AG09309 (cell line): ENCODE results near the gene NAV2.
A peak's percentile ranks its signal among the peaks of the same experiment; 100 is the strongest.

ENCODE experiments used
- DNase-seq: peaks from one replicate; pipeline ENCODE4 v3.0.0-alpha.2; 2010; ENCODE audit warnings: low read depth
- H3K4me3 ChIP-seq: 2 replicates; pipeline ENCODE4 v1.5.1; 2011; ENCODE audit warnings: mild to moderate bottlenecking, low read depth, low read length, moderate library complexity; ENCODE audit not compliant: control insufficient read depth
- CTCF ChIP-seq: IDR thresholded peaks from 2 replicates; pipeline ENCODE4 v1.5.1; 2011; ENCODE audit warnings: mild to moderate bottlenecking, low read depth, low read length, inconsistent platforms; ENCODE audit not compliant: insufficient read depth, control insufficient read depth; ENCODE audit errors: missing control alignments

Gene NAV2

GRCh38 chr11:20032127-20032526, 319.5 kb downstream of the NAV2 start:
- H3K4me3 ChIP-seq = no peak overlapping the region
- no peak for TF ChIP-seq CTCF
- DNase-seq = no peak

GRCh38 chr11:20032577-20033260, 320.1 kb downstream of the NAV2 start:
- no peak for TF ChIP-seq CTCF
- DNase-seq = no peak
- H3K4me3 ChIP-seq = no peak overlapping the region

- no peak for DNase-seq
- H3K4me3 ChIP-seq = no peak overlapping the region
- TF ChIP-seq CTCF = no peak
Measured at GRCh38 chr11:20033806-20034205, 321.2 kb downstream of the NAV2 start.

DNA sequence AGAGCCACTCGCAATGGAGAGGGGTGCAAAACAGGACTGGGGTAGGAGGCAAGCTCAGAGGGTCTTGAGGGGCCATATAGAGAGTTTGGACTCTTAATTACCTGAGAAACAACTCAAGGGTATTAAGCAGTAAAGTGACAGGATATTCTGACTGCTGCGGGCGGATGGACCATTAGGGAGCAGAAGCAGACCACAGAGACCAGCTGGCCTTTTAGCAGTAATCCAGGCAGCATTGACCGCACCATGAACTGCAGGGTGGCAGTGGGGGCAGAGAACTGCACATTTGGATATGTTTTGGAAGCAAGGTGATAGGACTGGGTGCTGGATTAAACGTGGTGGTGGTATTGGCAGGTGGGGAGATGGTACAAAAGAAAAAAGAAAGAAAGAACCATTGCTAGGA, 322.3 kb downstream of the NAV2 start:
- TF ChIP-seq CTCF = no peak
- no peak for DNase-seq

GRCh38 chr11:20035375-20035700, 322.7 kb downstream of the NAV2 start:
- no peak for DNase-seq
- no peak for TF ChIP-seq CTCF
- no peak overlapping the region for H3K4me3 ChIP-seq

More for the DNA sequence above, 322.3 kb downstream of the NAV2 start:
- no peak overlapping the region for H3K4me3 ChIP-seq

GRCh38 chr11:20035701-20036601, 323.3 kb downstream of the NAV2 start:
- H3K4me3 ChIP-seq = no peak overlapping the region
- peak; percentile 91 for DNase-seq
- TF ChIP-seq CTCF = no peak
